Activated CD4-positive, alpha-beta T cell treated with anti-CD3 and anti-CD28 coated beads, Interleukin-2, amount 50 U/mL, for 1 hour (primary cell): ENCODE results near the gene SLC26A11.
A peak's percentile ranks its signal among the peaks of the same experiment; 100 is the strongest.
"Not testable (repeated sequence)": the region's sequence is repeated elsewhere in the genome, so short reads cannot be mapped to it uniquely, and the experiment has no call there.

Experiments used
- DNase-seq: peaks from one replicate; pipeline ENCODE4 v3.0.0-alpha.2; 2020

The SLC26A11 gene

GRCh38 chr17:80198144-80198661, 22.0 kb upstream of the SLC26A11 start:
- no peak for DNase-seq

GRCh38 chr17:80199295-80199694, 20.9 kb upstream of the SLC26A11 start:
- not testable (repeated sequence) for DNase-seq

DNA sequence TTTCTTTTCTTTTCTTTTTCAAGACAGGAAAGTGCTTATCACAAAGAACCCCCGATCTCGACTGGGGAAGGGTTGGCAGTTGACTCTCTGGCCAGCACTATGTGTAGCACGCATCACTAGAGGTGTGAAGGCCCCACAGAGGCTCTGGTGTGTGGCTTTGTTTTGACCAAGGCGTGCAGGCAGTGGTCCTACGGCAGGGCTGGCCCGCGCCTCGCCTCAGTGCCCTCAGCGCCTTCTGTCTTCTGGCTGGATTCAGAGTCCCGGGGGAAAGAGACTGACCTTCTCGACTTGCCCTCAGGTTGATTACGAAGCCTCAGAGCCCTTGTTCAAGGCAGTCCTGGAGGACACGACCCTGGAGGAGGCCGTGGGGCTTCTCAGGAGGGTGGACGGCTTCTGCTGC, 18.8 kb upstream of the SLC26A11 start:
- DNase-seq: no peak

DNA sequence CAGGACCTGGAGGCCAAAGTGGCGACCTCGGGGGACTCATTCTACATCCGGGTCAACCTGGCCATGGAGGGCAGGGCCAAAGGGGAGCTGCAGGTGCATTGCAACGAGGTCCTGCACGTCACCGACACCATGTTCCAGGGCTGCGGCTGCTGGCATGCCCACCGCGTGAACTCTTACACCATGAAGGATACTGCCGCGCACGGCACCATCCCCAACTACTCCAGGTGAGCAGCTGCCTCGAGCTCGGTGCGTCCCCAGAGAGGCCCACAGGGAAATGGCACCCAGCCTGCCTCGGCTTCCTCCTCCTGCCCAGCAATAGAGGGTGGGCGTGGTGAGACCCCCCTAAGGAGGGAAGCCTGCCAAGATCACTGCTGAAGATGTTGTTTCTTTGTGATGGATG, 18.0 kb upstream of the SLC26A11 start:
- no peak for DNase-seq

- no peak for DNase-seq
Measured at GRCh38 chr17:80203471-80203963, 16.7 kb upstream of the SLC26A11 start.

DNA sequence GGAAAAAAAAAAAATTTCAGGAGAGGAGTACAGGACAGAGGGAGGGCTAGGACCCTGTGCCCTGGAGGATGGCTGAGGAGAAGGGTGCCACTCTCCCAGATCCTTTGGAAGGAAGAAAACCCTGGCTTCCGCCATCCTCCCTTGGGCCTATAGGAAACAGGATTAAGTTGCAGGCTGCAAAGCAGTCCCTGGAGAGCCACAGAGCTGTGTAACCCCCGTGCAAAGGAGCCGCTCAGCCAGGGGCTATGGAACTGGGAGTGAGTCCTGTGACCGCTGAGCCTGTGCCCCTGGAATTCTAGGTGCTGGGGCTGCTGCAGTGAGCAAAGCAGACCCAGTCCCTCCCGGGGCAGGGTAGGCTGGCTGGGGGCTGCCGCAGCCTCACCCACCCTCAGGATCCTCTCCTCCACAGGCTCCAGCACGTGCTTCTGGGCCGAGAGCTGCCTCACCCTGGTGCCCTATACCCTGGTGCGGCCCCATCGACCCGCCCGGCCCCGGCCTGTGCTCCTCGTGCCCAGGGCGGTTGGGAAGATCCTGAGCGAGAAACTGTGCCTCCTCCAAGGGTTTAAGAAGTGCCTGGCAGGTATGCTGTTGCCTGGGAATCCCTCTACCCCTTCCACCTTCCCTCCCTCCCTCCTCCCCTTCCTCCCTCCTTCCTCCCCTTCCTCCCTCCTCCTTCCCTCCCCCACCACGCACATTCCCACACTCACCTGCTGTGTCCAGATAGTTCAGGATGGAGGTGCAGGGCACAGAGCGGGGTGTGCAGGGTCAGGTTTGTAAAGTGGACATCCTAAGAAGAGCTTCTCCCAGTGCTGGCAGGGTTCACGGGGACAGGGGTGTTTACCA, 15.4 kb upstream of the SLC26A11 start:
- no peak for DNase-seq

DNA sequence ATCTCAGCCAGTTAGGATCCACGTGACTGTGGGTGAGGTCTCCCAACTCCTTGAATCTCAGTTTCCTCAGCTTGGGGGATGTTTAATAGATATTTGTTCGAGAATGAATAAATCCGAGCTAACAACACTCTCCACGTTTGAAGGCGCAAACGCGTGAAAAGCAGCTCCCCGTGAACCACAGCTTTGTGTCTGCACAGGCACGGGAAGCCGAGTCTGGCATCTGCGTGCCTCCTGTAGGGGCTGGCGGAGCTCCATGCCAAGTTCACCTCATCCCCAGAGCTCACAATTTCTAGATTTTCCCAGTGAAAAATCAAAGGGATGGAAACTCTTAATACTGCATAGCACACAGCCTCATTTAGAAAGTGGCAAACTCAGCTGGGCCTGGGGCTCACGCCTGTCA, 14.4 kb upstream of the SLC26A11 start:
- no peak for DNase-seq

GRCh38 chr17:80208050-80208449, 12.2 kb upstream of the SLC26A11 start:
- no peak for DNase-seq

DNA sequence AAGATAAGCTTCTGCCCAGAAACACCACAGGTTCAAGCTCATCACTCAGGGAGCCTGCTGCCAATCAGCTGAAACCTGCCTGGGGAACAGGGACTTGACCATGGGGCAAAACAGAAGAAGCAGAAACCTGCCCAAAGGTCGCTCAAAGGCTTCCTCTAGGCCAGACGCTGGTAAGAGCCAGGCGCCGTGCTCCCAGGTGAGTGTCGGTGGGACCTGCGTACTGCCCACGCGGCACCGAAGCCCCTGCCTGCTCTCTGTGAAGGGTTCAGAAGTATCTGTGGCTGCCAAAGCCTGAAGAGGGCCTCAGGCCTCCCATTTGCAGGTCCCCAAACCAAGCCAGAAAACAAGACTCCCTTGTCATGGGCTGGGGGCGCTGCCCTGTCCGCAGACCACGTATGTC, 10.5 kb upstream of the SLC26A11 start:
- DNase-seq: no peak

DNA sequence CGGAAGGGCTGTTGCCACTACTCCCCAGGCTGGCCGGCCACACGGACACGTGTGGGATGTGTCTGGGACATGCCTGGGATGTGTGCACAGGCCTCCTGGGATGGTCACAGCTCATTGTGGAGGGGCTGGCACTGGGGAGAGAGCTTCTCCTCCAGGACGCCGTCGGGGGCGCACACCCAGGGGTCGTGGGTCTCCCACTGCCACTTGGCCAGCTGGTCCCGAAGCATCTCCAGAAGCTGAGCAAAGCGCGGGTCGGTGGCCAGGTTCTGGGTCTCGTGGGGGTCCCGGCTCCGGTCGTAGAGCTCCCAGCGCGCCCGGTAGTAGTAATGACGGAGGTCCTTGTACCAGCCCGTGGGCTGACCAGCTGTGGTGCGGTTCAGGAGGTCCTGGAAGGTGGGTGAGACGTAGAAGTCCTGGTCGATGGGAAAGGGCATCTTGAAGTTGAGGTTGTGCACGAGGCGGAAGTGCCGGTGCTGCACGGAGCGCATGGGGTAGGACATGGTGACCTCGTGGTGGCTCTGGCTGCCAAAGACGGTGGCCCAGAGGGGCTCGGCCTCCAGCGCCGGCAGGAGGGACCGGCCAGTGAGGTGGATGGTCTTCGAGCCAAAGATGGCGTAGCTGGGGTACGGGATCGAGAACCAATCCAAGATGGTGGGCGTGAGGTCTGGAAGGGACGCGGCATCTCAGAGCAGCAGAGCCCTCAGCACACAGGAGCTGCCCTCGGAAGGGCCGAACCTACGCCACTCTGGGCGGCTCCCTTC, 9.7 kb upstream of the SLC26A11 start:
- DNase-seq: no peak

DNA sequence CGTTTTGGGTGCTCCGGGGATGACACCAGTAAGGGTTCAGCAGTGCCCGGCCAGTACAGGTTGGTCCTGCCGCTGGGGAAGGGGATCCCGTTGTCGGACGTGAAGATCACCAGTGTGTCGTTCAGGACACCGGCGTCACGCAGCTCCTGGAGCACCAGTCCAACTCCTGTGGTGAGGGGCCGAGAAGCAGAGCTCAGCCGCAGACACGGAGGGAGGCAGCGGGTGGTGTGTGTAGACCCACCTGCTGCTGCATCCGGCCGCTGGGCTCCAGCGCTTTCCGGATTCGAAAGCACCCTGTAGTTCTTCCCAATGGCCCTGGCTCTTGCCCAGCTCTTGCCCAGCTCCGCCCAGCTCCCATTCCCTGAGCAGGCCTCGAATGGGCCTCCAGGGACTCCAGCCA, 8.1 kb upstream of the SLC26A11 start:
- no peak for DNase-seq

DNA sequence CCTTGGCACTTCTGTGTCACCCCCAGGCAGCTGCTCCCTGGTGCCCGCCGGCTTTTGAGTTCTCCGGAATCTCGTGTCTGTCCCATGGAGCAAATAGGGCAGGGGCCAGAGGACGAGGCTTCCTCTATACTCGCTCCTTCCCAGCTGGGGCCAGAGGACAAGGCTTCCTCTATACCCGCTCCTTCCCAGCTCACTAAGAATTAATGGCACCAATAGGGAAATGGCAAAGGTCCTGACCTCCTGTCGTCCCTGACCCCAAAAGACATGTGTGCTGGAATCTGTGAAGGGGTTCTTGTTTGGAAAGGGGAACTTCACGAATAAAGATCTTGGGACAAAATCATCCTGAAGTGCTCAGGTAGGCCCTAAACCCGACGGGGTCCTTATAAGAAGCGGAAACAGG, 7.7 kb upstream of the SLC26A11 start:
- DNase-seq: no peak

GRCh38 chr17:80212962-80213642, 7.1 kb upstream of the SLC26A11 start:
- DNase-seq: no peak

- no peak for DNase-seq
Measured at GRCh38 chr17:80213643-80213975, 6.6 kb upstream of the SLC26A11 start.

- no peak for DNase-seq
Measured at GRCh38 chr17:80214012-80214877, 6.0 kb upstream of the SLC26A11 start.

GRCh38 chr17:80214878-80215210, 5.4 kb upstream of the SLC26A11 start:
- no peak for DNase-seq

GRCh38 chr17:80216473-80217456, 3.5 kb upstream of the SLC26A11 start:
- no peak for DNase-seq

- no peak for DNase-seq
Measured at GRCh38 chr17:80217703-80218362, 2.4 kb upstream of the SLC26A11 start.

DNA sequence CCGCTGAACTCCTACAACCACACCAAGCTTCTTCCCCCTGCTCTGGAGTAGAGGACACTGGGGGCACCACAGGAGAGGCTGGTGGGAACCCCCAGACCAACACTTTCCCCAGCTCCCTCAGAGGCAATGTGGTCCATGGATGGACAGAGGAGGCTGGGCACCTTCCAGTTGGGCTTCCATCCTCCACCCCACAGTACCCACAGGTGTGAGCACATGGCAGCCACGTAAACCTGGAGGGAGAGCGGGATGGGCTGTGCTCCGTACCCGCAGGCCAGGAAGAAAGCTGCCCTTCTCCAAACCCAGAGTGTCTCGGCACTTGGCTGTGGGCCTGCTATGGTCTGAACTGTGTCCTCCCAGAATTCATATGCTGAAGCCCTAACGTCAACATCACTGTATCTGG, 1.8 kb upstream of the SLC26A11 start:
- no peak for DNase-seq

DNA sequence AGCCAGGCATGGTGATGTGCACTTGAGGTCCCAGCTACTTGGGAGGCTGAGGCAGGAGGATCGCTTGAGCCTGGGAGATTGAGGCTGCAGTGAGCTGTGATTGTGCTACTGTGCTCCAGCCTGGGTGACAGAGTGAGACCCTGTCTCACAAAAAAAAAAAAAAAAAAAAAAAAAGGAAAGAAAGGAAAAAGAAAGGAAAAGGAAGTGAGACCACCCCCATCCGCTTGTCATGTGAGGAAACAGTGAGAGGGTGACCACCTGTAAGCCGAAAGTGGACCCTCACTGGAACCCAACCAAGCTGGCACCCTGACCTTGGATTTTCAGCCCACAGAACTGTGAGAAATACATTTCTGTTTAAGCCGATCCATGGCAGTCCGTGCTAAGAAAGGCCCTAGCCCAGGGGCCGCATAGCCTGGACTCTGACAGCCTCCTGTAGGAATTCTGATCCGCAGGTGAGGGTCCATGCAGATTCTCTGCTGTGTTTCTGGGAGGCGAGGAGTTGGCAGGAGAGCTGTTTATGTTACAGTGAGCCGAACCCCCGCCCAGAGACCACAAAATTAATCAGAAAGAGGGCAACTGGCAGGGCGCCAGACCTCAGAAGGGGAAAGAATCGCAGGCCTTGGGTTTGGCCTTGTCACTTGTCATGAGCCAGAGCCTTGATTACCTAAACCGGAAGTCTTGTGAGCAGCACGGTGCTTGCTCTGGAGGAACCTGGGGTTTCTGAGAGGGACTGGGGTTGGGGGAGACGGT, 1.0 kb upstream of the SLC26A11 start:
- DNase-seq: peak; percentile 94
